ENCODE measurements around the gene DGKD. TPM values are rescaled to one million over a fixed set of nuclear protein-coding genes. Genes with fewer than 3 reads are reported as not detected.

The DGKD gene
- total RNA-seq, 1 donor from 2014 or later = 10.3 TPM

GRCh38 chr2:233402789-233403188, 48.5 kb downstream of the DGKD start:
- TF ChIP-seq CTCF (conservative IDR thresholded peaks at IDR 0.05; ENCODE audit: low read depth, low read length) = no peak
- no peak overlapping the region for H3K4me3 ChIP-seq (ENCODE audit: low read depth, low read length)
- DNase-seq (ENCODE audit: low read depth) = no peak

- no peak overlapping the region for H3K4me3 ChIP-seq (ENCODE audit: low read depth, low read length)
- peak; percentile 97 for TF ChIP-seq CTCF (conservative IDR thresholded peaks at IDR 0.05; ENCODE audit: low read depth, low read length)
- DNase-seq (ENCODE audit: low read depth) = no peak
Observed at GRCh38 chr2:233404222-233404621, 49.9 kb downstream of the DGKD start.

- TF ChIP-seq CTCF (conservative IDR thresholded peaks at IDR 0.05; ENCODE audit: low read depth, low read length) = no peak
- H3K4me3 ChIP-seq (ENCODE audit: low read depth, low read length) = no peak overlapping the region
- DNase-seq (ENCODE audit: low read depth) = no peak
Observed at GRCh38 chr2:233406865-233407264, 52.6 kb downstream of the DGKD start.

GRCh38 chr2:233407771-233408181, 53.5 kb downstream of the DGKD start:
- no peak for DNase-seq (ENCODE audit: low read depth)
- H3K4me3 ChIP-seq (ENCODE audit: low read depth, low read length) = no peak overlapping the region
- TF ChIP-seq CTCF (conservative IDR thresholded peaks at IDR 0.05; ENCODE audit: low read depth, low read length) = no peak

GRCh38 chr2:233408366-233409285, 54.3 kb downstream of the DGKD start:
- H3K4me3 ChIP-seq (ENCODE audit: low read depth, low read length) = no peak overlapping the region
- no peak for DNase-seq (ENCODE audit: low read depth)
- TF ChIP-seq CTCF (conservative IDR thresholded peaks at IDR 0.05; ENCODE audit: low read depth, low read length) = no peak

- no peak for TF ChIP-seq CTCF (conservative IDR thresholded peaks at IDR 0.05; ENCODE audit: low read depth, low read length)
- no peak overlapping the region for H3K4me3 ChIP-seq (ENCODE audit: low read depth, low read length)
- DNase-seq (ENCODE audit: low read depth) = no peak
Observed at GRCh38 chr2:233409286-233409991, 55.1 kb downstream of the DGKD start.
